GM19438 (cell line): ENCODE data around the gene STN1.

Experiments used
- ATAC-seq: cut with Tn5 transposase; IDR thresholded peaks from one replicate; pipeline ENCODE4 v1.9.1; 2021; ENCODE audit warnings: low read depth; ENCODE audit not compliant: unreplicated experiment

The STN1 gene

DNA sequence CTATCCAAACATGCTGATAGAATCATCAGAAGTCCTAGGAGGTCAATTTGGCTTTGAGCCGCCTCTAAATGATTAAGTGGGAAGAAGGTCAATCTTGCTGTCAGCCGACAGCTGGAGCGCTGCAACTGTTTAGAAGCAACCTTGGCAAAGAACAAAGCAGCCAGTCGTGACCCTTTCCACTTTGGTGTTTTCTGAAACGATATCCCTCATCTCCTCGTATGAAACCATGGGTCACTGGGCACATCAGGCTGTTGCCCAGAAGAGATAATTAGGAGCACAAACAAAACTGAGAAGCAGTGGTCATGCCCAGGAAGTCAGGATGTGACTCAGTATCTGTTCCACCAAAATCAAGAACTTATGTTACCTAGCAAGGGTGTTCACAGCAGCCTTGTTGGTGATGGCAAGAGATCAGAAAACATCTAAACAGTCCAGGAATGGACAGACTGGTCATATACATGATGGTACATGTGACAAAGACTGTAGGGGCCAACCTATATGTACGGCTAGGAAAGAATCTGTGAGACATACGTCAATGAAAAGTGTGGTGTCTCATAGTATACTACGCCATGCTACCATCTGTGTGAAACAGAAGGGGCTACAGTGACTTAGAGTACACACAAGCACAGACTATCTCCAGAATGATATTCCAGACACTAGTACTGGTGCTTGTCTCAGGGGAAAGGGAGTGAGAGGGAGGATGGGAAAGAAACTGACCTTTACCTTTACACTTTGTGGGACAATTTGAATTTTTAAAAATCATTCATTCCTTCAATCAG lies 22.4 kb downstream of the STN1 start:
- ATAC-seq = no peak

DNA sequence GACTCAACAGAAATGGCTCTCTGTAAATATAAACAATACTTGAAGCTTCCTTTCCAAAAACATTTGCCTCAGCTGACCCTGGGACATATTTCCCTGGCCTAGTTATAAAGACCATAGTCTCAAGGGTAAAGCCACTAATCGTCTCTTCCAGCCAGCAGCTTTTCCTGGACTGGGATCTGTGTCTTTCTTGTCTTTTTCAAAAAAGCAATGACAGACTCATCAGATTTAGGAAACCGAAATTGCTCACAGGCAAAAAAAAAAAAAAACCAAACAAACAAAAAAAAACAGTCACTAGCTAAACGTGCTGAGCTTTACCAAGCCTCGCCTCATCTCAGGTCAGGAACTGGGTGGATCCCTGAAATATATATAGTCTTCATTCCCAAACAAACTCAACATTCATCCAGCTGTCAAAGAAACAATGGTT lies 23.5 kb downstream of the STN1 start:
- no peak for ATAC-seq

DNA sequence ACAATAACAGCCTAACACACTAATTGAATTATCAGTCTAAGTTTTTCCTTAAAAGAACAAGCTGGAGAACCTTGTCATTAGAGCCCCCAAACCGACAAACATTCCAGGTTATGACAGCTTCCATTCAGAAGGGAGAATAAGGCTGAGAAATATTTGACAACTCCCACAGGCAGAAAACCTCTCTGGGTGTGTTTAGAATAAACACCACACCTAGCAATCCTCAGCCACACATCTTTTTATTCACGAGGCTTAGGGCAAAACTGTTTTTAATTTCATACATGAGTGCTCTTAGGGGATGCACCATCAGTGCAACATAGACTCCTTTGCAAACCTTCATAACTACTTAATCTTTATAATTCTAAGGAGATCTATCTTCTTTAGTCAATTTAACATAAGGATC lies 24.2 kb downstream of the STN1 start:
- no peak for ATAC-seq

DNA sequence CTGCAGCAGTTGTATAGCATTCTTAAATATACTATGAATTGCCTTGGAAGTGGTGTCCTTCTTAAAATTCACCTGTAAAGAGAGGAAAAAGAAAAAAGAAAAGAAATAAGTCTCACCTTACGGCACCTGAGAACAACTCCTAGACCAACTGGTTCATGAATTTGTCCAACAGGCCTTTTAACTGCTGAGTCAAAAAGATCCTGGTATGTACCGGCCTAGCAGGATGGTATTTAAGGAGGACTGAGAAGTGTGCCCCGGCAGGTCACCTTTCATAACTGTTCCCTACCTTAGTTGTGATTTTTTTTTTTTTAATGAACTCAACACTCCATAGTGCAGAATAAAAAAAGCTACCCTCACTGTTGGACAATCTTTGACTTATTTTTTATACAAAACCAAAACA lies 25.8 kb downstream of the STN1 start:
- no peak for ATAC-seq

DNA sequence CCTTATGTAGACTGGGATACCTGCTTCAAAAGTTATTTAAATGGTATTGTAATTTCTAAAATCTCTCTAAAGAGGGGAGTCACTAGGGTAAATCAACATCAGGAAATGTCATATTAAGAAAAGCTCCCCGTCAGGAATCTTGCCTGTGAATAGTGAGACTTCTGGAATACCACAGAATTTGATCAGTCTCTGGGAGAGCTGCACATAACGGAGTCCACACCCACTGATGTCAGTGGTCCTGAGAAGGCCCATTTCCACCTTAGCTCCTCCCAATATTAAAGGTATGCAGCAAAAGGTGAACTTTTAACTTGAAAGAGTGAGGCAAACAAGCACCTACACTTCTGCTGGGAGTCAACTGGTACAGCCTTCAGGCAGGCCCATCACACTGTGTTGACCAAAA lies 27.3 kb downstream of the STN1 start:
- no peak for ATAC-seq

DNA sequence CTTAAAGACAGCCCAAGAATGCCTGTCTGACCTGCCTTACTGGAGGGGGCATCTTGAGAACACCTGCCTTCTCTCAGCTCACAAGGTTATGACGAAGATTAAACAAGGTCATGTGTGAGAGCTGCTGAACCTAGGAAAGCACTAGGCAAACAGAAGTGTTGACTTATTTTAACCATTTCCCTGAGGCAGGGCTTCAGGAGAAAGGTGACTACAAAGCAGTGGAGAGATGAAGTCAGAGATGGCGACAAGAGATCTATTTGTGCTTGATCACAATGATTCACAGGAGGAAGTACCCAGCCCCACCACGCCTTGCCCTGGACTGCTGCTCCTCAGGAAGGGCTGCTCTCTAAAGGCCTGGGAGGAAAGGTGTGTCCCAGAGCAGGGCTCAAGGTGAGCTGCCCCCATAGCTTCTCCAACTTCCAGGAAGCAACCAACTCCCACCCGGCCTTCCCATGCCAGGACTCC lies 27.8 kb downstream of the STN1 start:
- no peak for ATAC-seq

DNA sequence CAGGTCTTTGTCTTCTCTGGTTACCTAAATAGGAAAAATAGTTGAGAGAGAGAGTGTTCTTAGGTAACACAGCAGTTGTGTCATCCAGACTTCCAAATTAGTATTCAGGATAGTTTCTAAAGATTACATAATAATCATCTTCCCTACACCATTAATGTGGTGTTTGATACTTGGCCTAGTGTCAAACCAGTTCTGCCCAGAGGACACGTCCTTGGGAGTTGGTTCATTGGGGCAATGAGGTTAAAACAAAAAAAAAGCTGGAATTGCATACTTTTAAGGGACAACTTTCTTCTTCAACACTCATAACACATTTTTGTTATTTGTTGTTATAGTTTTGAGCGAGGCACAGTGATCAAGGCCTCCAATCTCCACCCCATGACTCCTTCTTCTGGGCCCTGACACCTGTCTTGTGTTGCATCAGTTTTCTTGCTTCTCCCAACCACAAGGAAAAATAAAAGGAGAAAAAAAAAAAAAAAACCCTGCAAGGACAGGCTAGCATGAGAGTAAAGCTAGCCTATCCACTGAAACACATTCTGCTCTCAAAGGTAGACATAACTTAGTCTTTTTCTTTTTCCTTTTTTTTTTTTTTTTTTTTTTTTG lies 28.8 kb downstream of the STN1 start:
- no peak for ATAC-seq

DNA sequence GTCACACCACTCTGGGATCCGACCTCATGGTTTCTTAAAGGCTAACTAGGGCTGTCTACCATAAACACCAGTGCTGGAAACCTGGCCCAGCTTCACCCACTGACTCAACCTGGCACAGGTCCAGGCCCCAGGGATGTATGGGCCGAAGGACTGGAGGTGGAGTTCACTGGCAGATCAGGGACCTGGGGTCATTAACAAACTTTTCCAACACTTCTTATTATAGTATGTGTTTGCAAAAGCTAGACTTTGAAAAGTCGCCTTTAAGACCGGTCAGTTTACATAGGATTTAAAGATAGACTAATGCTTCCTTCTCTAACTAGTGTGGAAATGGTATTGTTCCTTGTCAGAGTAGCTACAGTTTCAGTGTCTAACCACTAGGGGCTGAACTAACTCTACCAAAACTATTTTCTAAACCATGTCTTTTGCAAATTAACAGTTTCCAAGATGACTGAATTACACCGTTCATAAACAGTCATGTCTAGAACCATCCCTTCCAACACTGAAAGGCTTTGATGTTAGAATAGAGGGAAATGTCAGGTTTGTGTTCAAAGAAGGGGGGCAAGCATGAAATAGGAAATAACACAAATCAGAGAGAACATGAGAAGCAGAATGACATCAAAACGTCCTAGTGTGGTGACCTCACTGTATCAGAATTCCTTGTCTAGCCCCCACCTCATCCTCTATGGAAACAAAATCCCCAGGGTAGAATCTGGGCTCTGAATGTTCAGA lies 29.7 kb downstream of the STN1 start:
- ATAC-seq = no peak

DNA sequence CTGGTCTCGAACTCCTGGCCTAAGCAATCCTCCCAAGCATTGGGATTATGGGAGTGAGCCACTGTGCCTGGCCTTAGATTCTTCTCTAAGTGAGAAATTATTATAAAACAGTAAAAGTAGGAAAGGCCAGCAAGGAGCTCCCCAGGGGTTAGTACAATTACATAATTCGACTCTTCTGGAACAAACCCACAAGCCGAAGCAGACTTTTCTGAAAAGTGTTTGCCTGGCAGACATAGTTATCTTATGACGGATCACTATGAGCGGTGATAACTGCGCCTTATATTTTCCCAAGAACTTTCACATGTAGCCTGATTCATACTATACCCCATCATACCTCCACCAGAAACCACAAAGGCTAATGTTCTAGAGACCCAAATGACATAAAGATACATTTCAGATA lies 32.4 kb downstream of the STN1 start:
- no peak for ATAC-seq

DNA sequence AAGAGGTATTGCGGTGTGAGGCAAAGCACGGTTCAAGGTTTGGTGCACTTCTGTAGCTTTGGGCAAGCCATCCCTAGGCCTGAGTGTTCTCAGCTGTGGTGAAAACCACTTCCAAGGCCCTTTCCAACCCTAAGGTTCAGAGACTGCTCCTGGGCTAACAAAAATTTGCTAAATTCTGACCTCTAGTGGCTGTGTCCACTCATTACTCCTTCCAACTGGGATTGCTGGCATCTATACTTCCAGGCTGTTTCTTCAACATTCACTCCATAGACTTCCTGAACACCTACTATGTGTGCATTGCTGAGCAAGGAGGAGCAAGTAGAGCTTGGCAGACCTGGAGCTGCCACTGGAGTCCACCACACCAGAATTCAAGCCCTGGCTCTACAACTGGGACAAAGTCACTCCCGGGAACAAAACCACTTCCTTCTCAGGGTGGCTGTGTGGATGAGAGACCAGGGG lies 33.3 kb downstream of the STN1 start:
- no peak for ATAC-seq

DNA sequence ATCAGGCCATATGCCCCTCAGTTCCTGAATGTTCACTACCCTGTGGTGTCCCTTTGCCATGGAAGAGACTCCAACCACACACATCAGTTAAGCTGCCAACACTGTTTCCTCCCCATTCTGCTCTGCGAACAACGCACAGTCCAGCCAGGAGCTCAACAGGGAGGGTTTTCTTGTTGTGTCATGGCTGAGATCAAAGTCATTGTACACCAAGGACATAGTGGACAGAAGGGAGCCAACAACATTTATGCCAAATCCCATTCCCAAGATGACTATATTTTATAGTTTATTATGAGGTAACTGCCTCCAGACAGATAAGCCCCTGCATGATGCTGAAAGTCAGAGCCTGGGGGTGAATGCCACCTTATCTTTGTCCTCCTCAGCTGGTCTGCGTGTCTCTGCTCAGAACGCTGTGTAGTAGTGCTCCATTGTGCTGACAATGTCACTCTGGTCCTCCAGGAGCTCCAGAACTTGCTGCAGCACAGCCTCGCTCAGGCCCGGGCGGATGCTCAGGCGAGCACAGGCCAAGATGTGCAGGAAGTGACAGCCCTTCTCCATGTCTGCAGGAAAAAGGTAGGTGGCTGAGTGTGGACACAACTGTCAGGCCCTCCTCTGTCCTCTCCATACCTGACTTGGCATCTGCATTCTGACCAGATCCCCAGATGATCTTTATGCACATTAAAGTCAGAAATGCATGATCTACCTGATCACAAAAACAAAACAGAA lies 35.5 kb downstream of the STN1 start:
- ATAC-seq = no peak

DNA sequence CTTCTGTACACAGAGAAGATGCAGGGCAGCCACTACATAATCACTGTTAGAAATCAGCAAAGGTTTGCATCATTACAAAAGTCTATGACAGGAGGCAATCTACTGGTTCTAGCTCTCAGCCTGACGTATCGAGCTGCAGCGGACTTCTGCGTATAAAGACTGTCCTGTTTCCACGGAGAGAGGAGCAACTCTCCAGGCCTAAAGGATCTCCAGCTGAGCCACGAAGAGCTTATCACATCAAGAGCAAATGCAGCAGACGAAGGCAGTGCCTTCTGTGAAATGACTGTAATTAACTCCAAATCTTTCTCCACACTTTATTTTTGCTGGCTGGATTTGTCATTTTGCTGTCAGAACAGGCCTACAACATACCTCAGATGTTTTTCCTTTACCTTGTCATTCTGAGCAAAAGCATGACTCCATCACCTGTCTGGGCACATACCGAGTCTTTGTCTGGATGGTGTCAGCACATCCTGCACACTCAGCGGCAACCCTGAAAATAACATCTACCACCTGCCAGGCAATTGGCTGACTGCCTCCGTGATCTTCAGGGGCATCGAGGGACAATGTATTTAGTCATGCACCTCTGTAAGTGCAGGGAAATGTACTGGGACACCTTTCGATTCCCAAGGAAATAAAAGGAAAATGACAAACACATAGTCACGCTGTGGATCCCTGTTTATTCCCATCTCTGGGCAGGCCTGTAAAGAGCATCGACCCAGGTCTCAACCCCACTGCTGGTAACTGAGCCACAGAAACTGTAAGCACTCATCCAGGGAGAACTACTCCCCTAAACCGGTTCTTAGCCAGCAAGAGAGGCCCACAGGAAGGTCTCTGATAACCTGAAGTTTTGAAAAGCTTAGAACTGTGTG lies 36.3 kb downstream of the STN1 start:
- no peak for ATAC-seq

DNA sequence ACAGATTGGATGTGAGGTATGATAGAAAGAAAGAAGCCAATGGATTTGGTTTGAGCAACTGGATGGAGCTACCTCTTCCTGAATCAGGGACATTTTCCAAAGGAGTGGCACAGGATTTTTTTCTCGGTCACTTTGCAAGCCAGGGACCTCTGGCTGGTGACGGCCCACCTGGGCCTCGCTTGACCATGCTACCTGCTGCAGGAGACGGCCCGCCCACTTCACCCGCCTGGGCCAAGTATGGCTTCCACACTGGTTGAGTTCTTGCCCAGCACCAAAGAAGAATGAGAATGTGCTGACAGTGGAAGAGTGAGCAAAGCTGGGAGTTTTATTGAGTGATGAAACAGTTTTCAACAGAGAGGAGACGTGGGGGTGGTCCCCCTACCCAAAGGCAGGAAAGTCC lies 38.2 kb downstream of the STN1 start:
- no peak for ATAC-seq

DNA sequence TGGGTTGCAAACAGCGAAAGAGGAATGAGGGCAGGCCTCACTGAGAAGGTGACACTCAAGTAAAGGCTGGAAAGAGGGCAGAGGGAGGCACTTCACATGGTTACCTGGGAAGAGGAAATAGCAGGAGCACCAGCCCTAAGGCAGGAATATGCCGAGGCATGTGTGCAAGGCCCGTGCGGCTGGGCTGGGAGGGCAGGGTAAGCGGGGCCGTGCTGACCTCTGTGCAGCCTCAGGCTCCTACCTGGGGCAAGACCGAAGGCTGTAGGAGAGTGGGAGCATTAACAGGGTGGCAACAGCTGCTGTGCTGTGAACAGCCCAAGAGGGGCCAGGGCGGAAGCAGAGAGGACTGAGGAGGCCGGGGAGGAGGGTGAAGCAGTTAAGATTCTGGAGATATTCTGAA lies 38.6 kb downstream of the STN1 start:
- ATAC-seq = no peak

DNA sequence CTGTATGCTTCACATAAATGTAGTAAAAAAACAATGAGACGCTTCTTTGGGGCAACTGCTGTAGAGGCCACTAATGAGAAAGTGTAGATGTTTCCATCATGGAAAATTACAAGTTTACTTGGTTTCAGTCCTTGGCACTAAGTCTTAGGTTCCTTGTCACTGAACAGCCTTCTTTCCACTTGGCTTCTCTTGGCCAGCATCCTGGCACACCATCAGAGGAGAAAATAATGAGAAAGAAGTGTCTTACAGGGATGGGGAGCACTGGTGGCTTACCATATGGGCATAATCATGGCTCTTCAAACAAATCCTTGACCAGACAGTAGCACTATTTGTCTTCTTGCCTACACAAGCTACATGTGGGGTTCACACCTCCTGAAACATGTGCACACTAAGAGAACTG lies 40.1 kb downstream of the STN1 start:
- no peak for ATAC-seq

DNA sequence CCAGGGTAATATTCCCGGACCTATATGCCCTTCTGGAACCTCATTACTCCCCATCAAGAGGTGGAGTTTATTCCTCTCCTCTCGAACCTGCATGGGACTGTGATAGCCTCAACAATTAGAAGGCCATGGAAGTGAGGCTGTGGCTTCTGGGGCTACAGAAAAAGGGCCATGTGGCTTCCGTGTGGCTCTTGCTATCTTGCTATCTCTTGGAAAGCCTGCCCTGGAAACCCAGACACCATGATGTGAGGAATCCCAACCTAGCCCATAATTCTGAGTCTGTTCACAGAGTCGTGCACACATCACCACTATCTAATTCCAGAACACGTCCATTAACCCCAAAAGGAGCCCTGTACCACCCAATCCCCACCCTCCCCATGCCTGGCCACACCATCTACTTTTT lies 41.8 kb downstream of the STN1 start:
- no peak for ATAC-seq

DNA sequence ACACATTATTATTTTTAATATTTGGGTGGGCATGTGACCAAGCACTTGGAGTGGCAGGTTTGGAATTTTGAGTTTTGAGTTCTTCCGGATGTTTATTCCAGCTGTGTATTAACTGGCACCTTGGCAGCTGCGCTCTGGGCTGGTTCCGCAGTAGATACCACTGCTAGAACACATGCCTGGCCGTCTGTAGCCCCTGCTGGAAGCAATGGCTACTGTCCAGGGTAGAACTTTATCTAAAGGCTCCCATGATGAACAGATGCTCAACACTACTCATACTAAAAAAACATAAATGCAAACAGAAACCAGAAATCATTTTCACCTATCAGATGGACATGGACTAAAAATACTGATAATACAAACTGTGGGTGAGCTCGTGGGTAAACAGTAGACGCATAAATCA lies 43.3 kb downstream of the STN1 start:
- ATAC-seq = no peak

DNA sequence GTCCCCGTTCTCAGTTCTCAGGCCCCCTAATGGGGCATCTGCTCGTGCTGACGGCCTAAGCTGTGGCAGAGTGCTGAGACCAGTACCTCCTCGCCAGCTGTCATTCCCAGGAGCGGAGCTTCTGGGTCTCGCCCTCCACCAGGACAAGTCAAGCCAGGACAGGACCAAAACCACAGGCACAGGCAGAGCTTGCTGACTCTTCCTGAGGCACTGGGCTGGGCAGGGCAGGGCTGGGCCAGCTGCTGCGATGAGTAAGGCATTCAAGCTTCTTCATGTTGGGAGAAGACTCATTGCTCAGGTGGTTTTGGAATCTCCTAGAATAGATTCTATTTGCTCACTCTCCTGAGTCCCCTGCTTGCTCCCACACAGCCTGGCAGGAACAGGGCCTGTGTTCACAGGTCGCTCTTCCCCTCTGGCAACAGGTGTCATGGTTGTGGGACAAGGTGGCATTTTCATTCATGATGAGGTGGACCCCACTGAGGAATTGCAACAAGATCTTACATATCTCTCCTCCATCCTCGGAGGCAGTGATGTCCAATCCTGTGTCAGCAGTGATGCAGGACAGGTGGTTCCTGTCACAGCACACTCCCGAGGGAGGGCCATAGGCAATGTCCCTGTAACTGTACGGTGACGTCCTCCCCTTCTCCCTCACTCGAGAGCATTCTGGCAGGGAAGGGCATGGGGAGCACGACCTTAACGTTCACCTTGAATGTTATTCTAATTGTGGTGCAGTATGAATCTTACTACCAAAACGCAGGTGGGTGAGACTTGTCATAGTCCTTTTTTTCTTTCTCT lies 45.6 kb downstream of the STN1 start:
- ATAC-seq = no peak

DNA sequence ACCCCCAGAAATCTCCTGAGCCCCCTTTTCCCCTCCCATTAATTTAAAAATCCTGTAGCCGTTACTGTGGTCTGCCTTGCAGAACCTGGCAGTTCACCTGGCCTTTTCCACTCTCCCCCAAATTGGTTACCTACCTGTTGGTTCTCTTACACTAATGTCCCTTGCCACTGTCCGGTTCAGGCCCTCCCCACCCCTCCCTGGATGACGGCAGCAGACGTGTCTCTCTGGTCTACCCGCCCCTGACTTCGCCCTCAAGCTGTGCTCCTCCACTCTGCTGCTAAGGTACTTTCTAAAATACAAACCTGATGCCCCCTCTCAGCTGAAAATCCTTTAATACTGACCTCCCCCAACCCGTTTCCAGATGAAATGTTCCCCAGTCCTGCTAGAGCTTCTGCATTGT lies 47.0 kb downstream of the STN1 start:
- no peak for ATAC-seq
